GM18951 (cell line): ENCODE data around the gene CMTM8.

Experiments
- POLR2A ChIP-seq: IDR thresholded peaks from 4 replicates; pipeline ENCODE4 v1.6.1; 2011; ENCODE audit warnings: mild to moderate bottlenecking; ENCODE audit not compliant: insufficient read length, insufficient read depth; ENCODE audit errors: extremely low read depth
- in situ Hi-C: fragments of 300-500 bp; cut with MboI; formaldehyde crosslinking; loops from one replicate; pipeline ENCODE4 v1.12.0; 2022; ENCODE audit warnings: low sequenced_read_pairs, mixed read lengths, inconsistent platforms; ENCODE audit not compliant: unreplicated experiment

CMTM8 gene

DNA sequence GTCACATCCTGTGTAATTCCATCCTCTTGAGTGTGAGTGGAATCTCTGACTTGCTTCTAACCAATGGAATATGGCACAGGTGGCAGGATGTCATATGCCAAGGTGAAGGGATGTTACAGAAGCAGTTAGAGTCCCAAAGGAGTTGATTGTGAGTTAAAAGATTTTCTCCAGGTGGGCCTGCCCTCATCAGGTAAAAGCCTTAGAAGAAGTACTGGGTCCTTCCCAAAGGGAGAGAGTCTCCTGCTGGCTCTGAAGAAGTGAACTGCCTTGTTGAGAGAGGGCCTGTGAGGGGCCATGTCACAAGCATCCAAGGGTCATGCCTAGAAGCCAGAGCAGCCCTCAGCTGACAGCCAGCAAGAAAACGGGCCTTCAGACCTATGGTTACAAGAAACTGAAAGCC lies 166.2 kb downstream of the CMTM8 start:
- in situ Hi-C loops = no loop called here
- TF ChIP-seq POLR2A = no peak

DNA sequence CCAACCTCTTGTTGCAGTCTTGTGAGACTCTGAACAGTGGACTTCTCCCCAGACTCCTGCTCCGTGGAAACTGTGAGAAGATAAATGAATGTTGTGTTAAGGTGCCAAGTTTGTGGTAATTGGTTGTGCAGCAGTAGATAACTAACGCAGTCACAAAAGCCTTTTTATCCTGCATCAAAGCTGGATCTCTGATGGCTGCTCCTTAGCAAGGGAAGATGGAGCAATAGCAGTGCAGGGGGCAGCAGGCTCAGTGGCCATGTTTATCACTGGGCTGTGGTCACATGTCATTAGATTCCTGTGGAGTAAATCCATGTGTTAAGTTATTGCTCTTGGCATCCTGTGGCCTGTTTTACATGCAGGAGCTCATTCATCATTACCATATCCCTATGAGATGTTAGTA lies 166.7 kb downstream of the CMTM8 start:
- in situ Hi-C loops = no loop called here
- TF ChIP-seq POLR2A = no peak

DNA sequence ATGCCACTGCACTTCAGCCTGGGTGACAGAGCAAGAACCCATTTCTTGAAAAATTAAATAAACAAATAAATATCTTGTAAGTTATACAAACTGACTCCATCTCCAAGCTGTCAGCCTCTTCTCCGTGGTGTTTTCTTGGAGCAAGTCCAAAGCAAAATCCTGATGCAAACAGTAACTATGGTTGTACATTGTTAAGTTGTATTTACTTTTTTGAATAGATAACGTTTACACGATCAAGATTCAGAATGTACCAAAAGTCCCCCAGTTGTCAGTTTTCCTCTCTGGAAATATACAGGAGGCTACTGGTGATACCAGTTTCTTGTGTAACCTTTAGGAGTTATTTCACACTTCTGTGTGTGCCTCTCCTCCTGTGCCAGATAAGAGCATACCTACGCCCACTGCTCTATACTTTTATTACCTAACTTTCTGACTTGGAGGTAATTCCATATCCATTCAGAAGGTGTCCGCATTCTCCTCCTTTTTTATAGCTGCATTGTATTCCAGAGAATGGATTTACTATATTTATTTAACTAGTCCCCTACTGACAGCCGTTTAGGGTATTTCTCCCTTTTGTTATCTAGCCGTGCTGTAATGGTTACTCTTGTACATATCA lies 167.3 kb downstream of the CMTM8 start:
- no peak for TF ChIP-seq POLR2A
- in situ Hi-C loops = no loop called here

DNA sequence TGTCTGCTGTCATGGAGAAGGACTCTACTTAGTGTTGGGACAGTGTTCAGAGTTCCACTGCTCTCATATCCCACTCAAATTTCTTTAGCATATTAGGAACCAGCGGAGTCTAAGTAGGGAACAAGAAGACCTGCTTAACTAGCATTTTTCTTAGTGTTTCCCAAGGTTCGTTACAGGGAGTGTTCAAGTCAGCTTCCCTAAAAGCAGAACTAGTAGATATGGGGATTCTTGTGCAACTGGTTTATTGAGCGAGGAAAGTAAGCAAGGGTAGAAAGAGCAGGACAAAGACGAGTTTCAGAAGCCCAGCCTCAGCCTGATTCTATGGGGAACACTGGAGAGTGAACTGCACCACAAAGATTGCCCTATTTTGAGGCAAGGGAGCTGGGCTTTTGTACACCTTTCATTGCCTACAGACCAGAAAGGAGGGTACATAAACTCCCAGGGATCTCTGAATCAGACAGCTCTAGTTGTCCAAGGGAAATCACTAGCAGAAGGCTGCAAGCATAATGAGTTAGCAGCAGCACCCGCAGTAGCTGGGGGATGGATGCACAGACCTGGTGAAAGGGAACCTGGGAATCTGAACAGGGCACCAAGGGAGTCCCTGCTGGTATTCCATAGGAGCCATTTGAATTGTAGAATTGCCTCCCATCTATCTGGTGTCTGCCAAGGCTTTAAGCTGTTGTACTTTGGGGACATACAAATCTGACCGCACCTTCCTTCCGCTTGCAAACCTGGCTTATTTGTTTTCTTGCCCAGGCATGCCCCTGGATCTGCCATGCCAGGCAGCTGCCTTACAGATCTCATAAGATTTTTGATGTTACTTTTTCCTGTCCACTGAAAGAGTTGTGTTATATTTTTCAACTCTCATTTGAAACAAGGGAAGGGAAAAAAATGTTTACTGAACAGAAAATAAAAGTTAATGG lies 168.3 kb downstream of the CMTM8 start:
- in situ Hi-C loops = no loop called here
- no peak for TF ChIP-seq POLR2A

DNA sequence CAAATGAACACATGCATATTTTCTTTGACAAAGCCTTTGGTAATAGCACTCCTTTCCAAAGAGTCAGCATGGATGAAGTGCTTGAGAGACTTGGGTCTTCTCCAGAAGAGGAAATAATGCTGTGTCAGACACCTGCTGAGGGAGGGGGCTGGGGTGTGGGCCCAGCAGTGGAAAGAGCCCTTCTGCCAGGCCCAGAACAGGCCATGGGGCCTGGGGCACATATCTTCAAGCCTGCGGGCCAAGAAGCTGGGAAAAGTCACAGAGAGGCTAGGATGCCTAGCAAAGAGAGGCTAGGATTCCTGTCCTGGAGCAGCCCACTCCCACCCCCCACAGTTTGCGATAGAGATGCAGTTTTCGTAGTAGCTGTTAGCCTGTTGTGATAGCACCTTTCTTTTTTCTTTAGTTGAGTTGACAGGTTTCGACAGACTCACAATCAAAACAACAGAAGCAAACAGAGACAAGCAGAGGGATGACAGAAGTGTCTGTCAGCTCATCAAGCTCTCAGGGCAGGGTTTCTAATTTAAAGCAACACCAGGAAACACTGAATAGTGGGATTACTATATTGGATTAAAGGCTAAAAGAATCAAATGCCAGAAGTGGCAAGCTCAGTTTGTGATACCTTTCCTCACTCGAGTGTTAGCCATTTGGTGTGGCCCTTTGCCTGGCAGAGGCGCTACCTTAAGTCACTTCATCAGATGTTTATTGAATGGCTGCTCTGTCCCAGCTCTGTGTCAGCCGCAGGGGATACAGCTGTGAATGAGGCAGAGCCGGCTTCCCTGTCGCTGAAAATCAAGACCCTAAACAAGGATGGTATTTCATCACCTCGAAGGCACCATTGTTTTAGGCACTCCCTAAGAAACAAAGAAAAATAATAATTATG lies 172.1 kb downstream of the CMTM8 start:
- in situ Hi-C loops = no loop called here
- no peak for TF ChIP-seq POLR2A

DNA sequence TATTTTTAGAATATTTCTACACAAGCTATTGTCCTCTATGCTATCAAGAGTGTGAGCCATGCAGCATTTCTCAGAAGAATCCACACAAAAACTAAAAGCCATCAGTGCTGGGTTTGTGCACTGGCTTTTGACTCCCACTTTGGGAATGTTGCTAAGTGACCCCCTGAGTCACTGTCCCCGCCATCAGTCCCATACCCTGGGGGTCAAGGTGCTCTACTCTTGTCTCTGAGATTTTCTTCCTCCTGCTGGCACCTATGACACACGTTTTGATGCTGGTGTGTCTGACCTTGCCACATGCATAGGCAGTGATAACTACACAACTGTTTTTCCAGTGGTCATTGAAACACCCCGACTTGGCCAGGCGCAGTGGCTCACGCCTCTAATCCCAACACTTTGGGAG lies 173.0 kb downstream of the CMTM8 start:
- no peak for TF ChIP-seq POLR2A
- in situ Hi-C loops = no loop called here

DNA sequence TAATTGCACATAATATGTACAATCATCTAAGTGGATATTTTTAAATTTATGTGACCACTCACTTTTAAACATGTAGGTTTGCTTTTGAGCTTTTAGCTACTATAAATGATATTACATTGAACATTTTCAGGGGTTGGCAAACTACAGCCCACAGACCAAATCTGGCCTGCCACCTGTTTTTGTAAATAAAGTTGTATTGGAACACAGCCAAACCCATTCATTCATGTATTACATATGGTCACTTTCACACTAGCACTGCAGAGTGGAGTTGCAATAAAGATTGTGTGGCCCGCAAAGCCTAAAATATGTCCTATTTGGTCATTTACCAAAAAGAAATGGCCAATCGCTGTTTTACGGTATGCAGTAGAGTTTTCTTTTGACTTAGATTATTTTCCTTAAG lies 174.4 kb downstream of the CMTM8 start:
- TF ChIP-seq POLR2A = no peak
- in situ Hi-C loops = no loop called here

DNA sequence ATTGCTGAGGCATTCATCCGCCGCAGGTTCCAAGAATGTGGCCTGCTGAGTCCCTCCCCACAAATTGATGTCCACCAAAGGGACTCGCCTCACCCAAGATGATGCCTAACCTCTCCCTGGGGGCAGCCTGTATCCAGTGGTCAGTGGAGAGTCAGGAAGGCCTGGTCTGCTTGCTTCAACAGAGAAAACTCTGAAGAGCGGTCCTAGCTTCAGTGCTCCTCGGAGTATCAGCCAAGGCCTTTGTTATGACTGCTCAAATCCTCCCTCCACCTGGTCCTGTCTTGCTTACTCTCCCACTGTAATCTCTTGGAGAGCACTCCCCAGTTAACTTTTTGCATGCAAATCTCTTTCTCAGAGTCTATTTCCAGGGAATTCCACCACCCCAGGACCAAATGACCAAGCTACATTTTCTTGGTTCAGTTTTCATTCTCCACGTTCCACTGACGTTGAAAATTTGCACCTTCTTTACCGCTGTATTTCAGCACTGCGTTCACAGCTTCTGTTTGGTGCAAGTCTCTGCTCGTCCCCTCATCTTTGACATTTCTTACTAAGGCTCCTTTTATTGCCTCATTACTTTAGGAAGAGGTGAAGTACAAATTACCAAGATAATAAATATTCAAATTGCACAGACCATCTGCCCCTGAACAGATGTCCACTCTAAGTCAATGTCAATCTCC lies 175.5 kb downstream of the CMTM8 start:
- in situ Hi-C loops = no loop called here
- TF ChIP-seq POLR2A = no peak

DNA sequence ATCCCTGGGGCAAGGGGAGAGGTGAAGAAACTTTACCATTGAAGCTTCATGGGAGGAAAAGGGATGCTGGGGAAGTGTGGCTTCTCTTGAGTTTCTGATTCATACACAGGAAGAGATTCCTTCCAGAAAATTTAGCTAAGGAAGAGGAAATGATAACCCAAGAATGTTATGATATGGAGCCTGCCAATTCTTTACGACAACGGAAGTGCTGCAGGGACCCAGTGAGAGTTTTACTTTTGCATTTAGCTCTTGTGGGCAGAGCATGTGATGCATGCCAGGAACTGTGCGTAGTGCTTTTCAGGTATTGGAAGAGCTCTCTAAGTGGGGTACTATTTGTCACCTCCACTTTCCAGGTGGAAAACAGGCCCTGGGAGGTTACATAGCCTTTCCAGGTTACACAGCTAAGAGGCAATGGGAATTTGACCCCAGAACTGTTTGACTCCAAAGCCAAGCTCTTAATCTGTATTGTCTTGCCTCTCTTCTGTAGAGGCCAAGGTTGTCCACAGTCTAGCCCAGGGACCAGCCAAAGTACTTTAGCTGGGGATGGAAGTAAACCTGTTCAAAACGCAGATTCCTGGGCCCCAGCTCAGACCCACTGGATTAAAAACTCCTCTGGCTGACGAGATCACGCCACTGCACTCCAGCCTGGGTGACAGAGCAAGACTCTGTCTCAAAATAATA lies 176.2 kb downstream of the CMTM8 start:
- in situ Hi-C loops = no loop called here
- TF ChIP-seq POLR2A = no peak

DNA sequence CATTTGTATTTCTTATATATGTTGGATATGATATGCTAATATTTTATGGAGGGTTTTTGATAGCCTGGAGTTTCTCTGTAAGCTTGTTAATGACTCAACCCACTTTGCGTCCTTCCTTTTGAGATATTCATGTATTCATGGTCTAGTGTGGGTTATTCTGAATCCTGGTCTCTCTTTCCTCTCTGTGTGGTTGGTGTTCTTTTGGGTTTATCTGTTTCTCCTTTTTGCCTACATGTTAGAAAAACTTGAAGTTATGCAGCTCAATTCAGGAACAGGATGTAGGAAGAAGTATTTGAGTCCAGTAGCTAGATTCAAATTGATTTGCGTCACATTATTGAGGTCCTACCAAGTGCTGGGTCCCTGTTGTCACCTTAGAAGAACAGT lies 181.3 kb downstream of the CMTM8 start:
- no peak for TF ChIP-seq POLR2A
- in situ Hi-C loops = no loop called here
